Limb (tissue), 2 donors: ENCODE measurements around the gene CDK5RAP1.
"Not testable (repeated sequence)": the region's sequence is repeated elsewhere in the genome, so short reads cannot be mapped to it uniquely, and the experiment has no call there.

ENCODE experiments used
- DNase-seq, 2 donors: peaks; one replicate each; pipeline ENCODE4 v3.0.0-alpha.2; 2016; ENCODE audit errors: extremely low spot score in 2 of 2

Gene CDK5RAP1

GRCh38 chr20:33419140-33419974 lies 18.0 kb upstream of the CDK5RAP1 start:
- no peak for DNase-seq

GRCh38 chr20:33418033-33418432 lies 16.7 kb upstream of the CDK5RAP1 start:
- no peak for DNase-seq

- no peak for DNase-seq
Measured at GRCh38 chr20:33415948-33416347, 14.6 kb upstream of the CDK5RAP1 start.

GRCh38 chr20:33412484-33412838 lies 11.1 kb upstream of the CDK5RAP1 start:
- no peak for DNase-seq

GRCh38 chr20:33411711-33412483 lies 10.6 kb upstream of the CDK5RAP1 start:
- DNase-seq: no peak

GRCh38 chr20:33411242-33411641 lies 9.9 kb upstream of the CDK5RAP1 start:
- DNase-seq: no peak

- no peak for DNase-seq
Measured at GRCh38 chr20:33410081-33410742, 8.9 kb upstream of the CDK5RAP1 start.

- DNase-seq: no peak
Measured at GRCh38 chr20:33408716-33409654, 7.7 kb upstream of the CDK5RAP1 start.

- no peak for DNase-seq
Measured at GRCh38 chr20:33408313-33408712, 7.0 kb upstream of the CDK5RAP1 start.

GRCh38 chr20:33407796-33408195 lies 6.5 kb upstream of the CDK5RAP1 start:
- DNase-seq: no peak

GRCh38 chr20:33407251-33407650 lies 5.9 kb upstream of the CDK5RAP1 start:
- DNase-seq: no peak

- no peak for DNase-seq
Measured at GRCh38 chr20:33404281-33404680, 3.0 kb upstream of the CDK5RAP1 start.

GRCh38 chr20:33401921-33402369 lies 626 bp upstream of the CDK5RAP1 start:
- no peak for DNase-seq

- no peak for DNase-seq
Measured at GRCh38 chr20:33400812-33401183, 521 bp downstream of the CDK5RAP1 start.

- no peak for DNase-seq
Measured at GRCh38 chr20:33399924-33400323, 1.4 kb downstream of the CDK5RAP1 start.

- no peak for DNase-seq
Measured at GRCh38 chr20:33394718-33395117, 6.6 kb downstream of the CDK5RAP1 start.

GRCh38 chr20:33393609-33394008 lies 7.7 kb downstream of the CDK5RAP1 start:
- DNase-seq: no peak

GRCh38 chr20:33391722-33392415 lies 9.4 kb downstream of the CDK5RAP1 start:
- peak in 1 of 2 donors; percentile 5 for DNase-seq

GRCh38 chr20:33389326-33389725 lies 12.0 kb downstream of the CDK5RAP1 start:
- not testable (repeated sequence) for DNase-seq

GRCh38 chr20:33388268-33388667 lies 13.1 kb downstream of the CDK5RAP1 start:
- DNase-seq: no peak
